Nephron (organoid): ENCODE measurements around the gene NR4A1.
A peak's percentile ranks its signal among the peaks of the same experiment; 100 is the strongest.

Experiments used
- H3K27ac Mint-ChIP-seq, 3 experiments: 2 replicates each; pipeline ENCODE4 v1.8.0; 2020; ENCODE audit warnings: mixed read lengths in 3 of 3, mild to moderate bottlenecking in 2 of 3, moderate library complexity in 1 of 3
- H3K27me3 Mint-ChIP-seq: 2 replicates; pipeline ENCODE4 v1.8.0; 2021; ENCODE audit warnings: low read depth, mild to moderate bottlenecking, moderate library complexity, mixed read lengths
- H3K36me3 Mint-ChIP-seq: 2 replicates; pipeline ENCODE4 v1.8.0; 2020; ENCODE audit warnings: low read depth, mixed read lengths
- H3K4me1 Mint-ChIP-seq: 2 replicates; pipeline ENCODE4 v1.8.0; 2020; ENCODE audit warnings: mixed read lengths
- H3K4me3 Mint-ChIP-seq, 3 experiments: 2 replicates each; pipeline ENCODE4 v1.8.0; 2020; ENCODE audit warnings: mild to moderate bottlenecking in 3 of 3, mixed read lengths in 3 of 3, moderate library complexity in 2 of 3
- H3K9me3 Mint-ChIP-seq: 2 replicates; pipeline ENCODE4 v1.8.0; 2020; ENCODE audit warnings: mixed read lengths
- CTCF ChIP-seq, 3 experiments: fragments of 200-600 bp; sonication (generic); IDR thresholded peaks; one replicate each; pipeline ENCODE4 v1.5.0; 2021; ENCODE audit warnings: antibody characterized with exemption in 3 of 3; ENCODE audit not compliant: unreplicated experiment in 3 of 3

The NR4A1 gene

GRCh38 chr12:52078276-52078675 is 27.0 kb downstream of the NR4A1 start:
- Mint-ChIP-seq H3K4me1 (peaks cover 36% of the 10 kb centered on the region), H3K36me3 (peaks cover 45% of the 10 kb centered on the region), H3K4me3 (no peak overlapping the region), H3K9me3 (no peaks in the 10 kb centered on the region), H3K27ac (no peak overlapping the region), H3K27me3 (no peaks in the 10 kb centered on the region)
- TF ChIP-seq CTCF (IDR thresholded peaks at IDR 0.05; ENCODE audit: unreplicated experiment in 3 of 3), result no peak

- peaks cover 3% of the 10 kb centered on the region for H3K27me3 Mint-ChIP-seq
- H3K9me3 Mint-ChIP-seq, result no peaks in the 10 kb centered on the region
- peaks cover 30% of the 10 kb centered on the region for H3K4me1 Mint-ChIP-seq
- H3K27ac Mint-ChIP-seq, result no peak within 1 kb of the TSS
- no peak for TF ChIP-seq CTCF (IDR thresholded peaks at IDR 0.05; ENCODE audit: unreplicated experiment in 3 of 3)
- H3K36me3 Mint-ChIP-seq, result peaks cover 31% of the 10 kb centered on the region
- peak within 1 kb of the TSS in 1 of 3 experiments; percentile 46 for H3K4me3 Mint-ChIP-seq
Observed at GRCh38 chr12:52079576-52080402, 28.5 kb downstream of the NR4A1 start, which contains the start of gene SMIM41. SMIM41 (plus strand) TSS chr12:52079704; CDS start chr12:52079780, 76 bp downstream.

- TF ChIP-seq CTCF (IDR thresholded peaks at IDR 0.05; ENCODE audit: unreplicated experiment in 3 of 3), result no peak
- Mint-ChIP-seq H3K36me3 (peaks cover 28% of the 10 kb centered on the region), H3K4me1 (peaks cover 32% of the 10 kb centered on the region), H3K27ac (no peak overlapping the region), H3K9me3 (no peaks in the 10 kb centered on the region), H3K27me3 (peaks cover 4% of the 10 kb centered on the region), H3K4me3 (peak overlapping the region in 1 of 3 experiments; percentile 46)
Observed at GRCh38 chr12:52080403-52081251, 29.4 kb downstream of the NR4A1 start.

- Mint-ChIP-seq H3K9me3 (no peaks in the 10 kb centered on the region), H3K27ac (peak overlapping the region in 1 of 3 experiments; percentile 49), H3K27me3 (peaks cover 11% of the 10 kb centered on the region), H3K36me3 (peaks cover 23% of the 10 kb centered on the region), H3K4me1 (peaks cover 38% of the 10 kb centered on the region), H3K4me3 (peak overlapping the region in 1 of 3 experiments; percentile 31)
- no peak for TF ChIP-seq CTCF (IDR thresholded peaks at IDR 0.05; ENCODE audit: unreplicated experiment in 3 of 3)
Observed at GRCh38 chr12:52081263-52081733, 30.1 kb downstream of the NR4A1 start.

- peaks cover 15% of the 10 kb centered on the region for H3K27me3 Mint-ChIP-seq
- peaks cover 15% of the 10 kb centered on the region for H3K36me3 Mint-ChIP-seq
- no peak for TF ChIP-seq CTCF (IDR thresholded peaks at IDR 0.05; ENCODE audit: unreplicated experiment in 3 of 3)
- H3K27ac Mint-ChIP-seq, result peak overlapping the region; percentile 25 to 49 (median 48)
- no peaks in the 10 kb centered on the region for H3K9me3 Mint-ChIP-seq
- peak overlapping the region; percentile 31 to 56 (median 49) for H3K4me3 Mint-ChIP-seq
- H3K4me1 Mint-ChIP-seq, result peaks cover 47% of the 10 kb centered on the region
Observed at GRCh38 chr12:52082026-52082668, 30.9 kb downstream of the NR4A1 start.
